WTC11 (cell line): ENCODE results near the gene RCL1. TPM values are rescaled to one million over a fixed set of nuclear protein-coding genes. Genes with fewer than 3 reads are reported as not detected.
A peak's percentile ranks its signal among the peaks of the same experiment; 100 is the strongest.

Experiments
- ATAC-seq: fragments of 200-7000 bp; cut with Tn5 transposase; 2 replicates; pipeline ENCODE4 v1.10.0; 2021; ENCODE audit warnings: mild to moderate bottlenecking, moderate library complexity
- CTCF ChIA-PET: fragments of 300-600 bp; sonication (Branson Sonifier 250); formaldehyde crosslinking; loops from one replicate; lab custom pipeline; 2021; ENCODE audit warnings: antibody characterized with exemption; lab: Charles Lee
- POLR2A ChIA-PET: fragments of 350-600 bp; sonication (Branson Sonifier 250); formaldehyde crosslinking; loops from one replicate; lab custom pipeline; 2021; ENCODE audit warnings: antibody characterized with exemption; lab: Charles Lee
- DNase-seq: peaks from one replicate; pipeline ENCODE4 v3.0.0; 2021; ENCODE audit warnings: low spot score
- H3K27ac Mint-ChIP-seq: 2 replicates; pipeline ENCODE4 v1.8.0; 2021; ENCODE audit warnings: mixed read lengths
- H3K27me3 Mint-ChIP-seq: 2 replicates; pipeline ENCODE4 v1.8.0; 2021; ENCODE audit warnings: low read depth, mild to moderate bottlenecking, moderate library complexity, mixed read lengths
- H3K36me3 Mint-ChIP-seq: 2 replicates; pipeline ENCODE4 v1.8.0; 2021; ENCODE audit warnings: mixed read lengths
- H3K4me1 Mint-ChIP-seq: 2 replicates; pipeline ENCODE4 v1.8.0; 2022; ENCODE audit warnings: mixed read lengths
- H3K4me3 Mint-ChIP-seq: 2 replicates; pipeline ENCODE4 v1.8.0; 2021; ENCODE audit warnings: mild to moderate bottlenecking, moderate library complexity, mixed read lengths
- H3K9me3 Mint-ChIP-seq: 2 replicates; pipeline ENCODE4 v1.8.0; 2021; ENCODE audit warnings: mixed read lengths
- ATF2 ChIP-seq: sonication (generic); formaldehyde crosslinking; IDR thresholded peaks from 2 replicates; pipeline ENCODE4 v1.8.1; 2022; ENCODE audit warnings: low read depth, missing genetic modification reagents, borderline replicate concordance
- ATF6 ChIP-seq: sonication (generic); formaldehyde crosslinking; IDR thresholded peaks from 2 replicates; pipeline ENCODE4 v1.8.1; 2023; ENCODE audit warnings: mild to moderate bottlenecking, missing genetic modification reagents
- CTCF ChIP-seq: fragments of 200-600 bp; IDR thresholded peaks from 2 replicates; pipeline ENCODE4 v1.8.0; 2022; ENCODE audit warnings: antibody characterized with exemption
- E2F4 ChIP-seq: sonication (generic); formaldehyde crosslinking; IDR thresholded peaks from 2 replicates; pipeline ENCODE4 v1.8.1; 2022; ENCODE audit warnings: low read depth, mild to moderate bottlenecking, moderate library complexity, missing genetic modification reagents, borderline replicate concordance
- EMX1 ChIP-seq: fragments of 250-450 bp; sonication (Bioruptor Pico); IDR thresholded peaks from 2 replicates; pipeline ENCODE4 v1.8.0; 2021; ENCODE audit warnings: mild to moderate bottlenecking
- FOXK1 ChIP-seq: sonication (generic); formaldehyde crosslinking; IDR thresholded peaks from 2 replicates; pipeline ENCODE4 v1.8.0; 2022; ENCODE audit warnings: mild to moderate bottlenecking, moderate library complexity, missing genetic modification reagents
- GABPB1 ChIP-seq: sonication (generic); formaldehyde crosslinking; IDR thresholded peaks from 2 replicates; pipeline ENCODE4 v1.8.1; 2023; ENCODE audit warnings: mild to moderate bottlenecking, missing genetic modification reagents
- NFATC4 ChIP-seq: fragments of 250-450 bp; sonication (Bioruptor Pico); IDR thresholded peaks from 2 replicates; pipeline ENCODE4 v1.9.0; 2021; ENCODE audit warnings: mild to moderate bottlenecking
- NR3C1 ChIP-seq: sonication (generic); formaldehyde crosslinking; conservative IDR thresholded peaks from 2 replicates; pipeline ENCODE4 v1.8.1; 2023; ENCODE audit warnings: low read depth, mild to moderate bottlenecking, missing genetic modification reagents
- RELA ChIP-seq: sonication (generic); formaldehyde crosslinking; IDR thresholded peaks from 2 replicates; pipeline ENCODE4 v1.8.1; 2022; ENCODE audit warnings: missing genetic modification reagents, mild to moderate bottlenecking, borderline replicate concordance
- SOX15 ChIP-seq: fragments of 250-450 bp; sonication (Bioruptor Pico); IDR thresholded peaks from 2 replicates; pipeline ENCODE4 v1.9.0; 2021; ENCODE audit warnings: mild to moderate bottlenecking
- TP53 ChIP-seq: sonication (generic); formaldehyde crosslinking; IDR thresholded peaks from 2 replicates; pipeline ENCODE4 v1.8.1; 2023; ENCODE audit warnings: mild to moderate bottlenecking, missing genetic modification reagents
- USF1 ChIP-seq: sonication (generic); formaldehyde crosslinking; IDR thresholded peaks from 2 replicates; pipeline ENCODE4 v1.8.0; 2022; ENCODE audit warnings: mild to moderate bottlenecking, missing genetic modification reagents
- ZNF281 ChIP-seq: sonication (generic); formaldehyde crosslinking; IDR thresholded peaks from 2 replicates; pipeline ENCODE4 v1.8.0; 2023; ENCODE audit warnings: mild to moderate bottlenecking, missing genetic modification reagents
- ZNF416 ChIP-seq: fragments of 250-450 bp; sonication (Bioruptor Pico); IDR thresholded peaks from 2 replicates; pipeline ENCODE4 v1.9.0; 2021; ENCODE audit warnings: mild to moderate bottlenecking, inconsistent platforms
- total RNA-seq: library from RNA; stranded (reverse); gene quantifications from 3 replicates; pipeline ENCODE4 v1.2.3, GENCODE V29; 2021

RCL1 gene
- total RNA-seq, 1 experiment from 2014 or later = 27.2 TPM

GRCh38 chr9:4760122-4760521, 32.6 kb upstream of the RCL1 start:
- H3K27me3 Mint-ChIP-seq = no peaks in the 10 kb centered on the region
- H3K36me3 Mint-ChIP-seq = no peaks in the 10 kb centered on the region
- H3K4me1 Mint-ChIP-seq = peaks cover 15% of the 10 kb centered on the region
- DNase-seq = no peak
- no peak overlapping the region for H3K27ac Mint-ChIP-seq
- TF ChIP-seq EMX1 (CRISPR knock-in tag) (no peak), ATF2 (CRISPR knock-in tag) (no peak), ZNF281 (no peak), ATF6 (no peak), RELA (CRISPR knock-in tag) (no peak), TP53 (CRISPR knock-in tag) (no peak), NFATC4 (CRISPR knock-in tag) (no peak), NR3C1 (CRISPR knock-in tag) (no peak), ZNF416 (CRISPR knock-in tag) (no peak), SOX15 (no peak)
- no peak for ATAC-seq
- H3K9me3 Mint-ChIP-seq = no peaks in the 10 kb centered on the region
- ChIA-PET CTCF (interaction anchor here (0.6 to 2.7 kb wide), 21 partner anchors 10 to 774 kb away, joined by 3 to 19 read pairs (median 5); partner anchors contain the start of genes AK3 and JAK2), POLR2A (interaction anchor here (1.1 kb wide), 1 partner anchor 21 kb away, joined by 3 read pairs; no protein-coding TSS in a partner anchor)
- no peak overlapping the region for H3K4me3 Mint-ChIP-seq

GRCh38 chr9:4762108-4762885, 30.4 kb upstream of the RCL1 start:
- peak overlapping the region; percentile 46; the same call in 1 of the 2 replicates for H3K27ac Mint-ChIP-seq
- H3K4me3 Mint-ChIP-seq = peak overlapping the region; percentile 56
- H3K36me3 Mint-ChIP-seq = no peaks in the 10 kb centered on the region
- ATAC-seq (peak; percentile 29), DNase-seq (peak; percentile 84)
- no peaks in the 10 kb centered on the region for H3K27me3 Mint-ChIP-seq
- H3K4me1 Mint-ChIP-seq = peaks cover 15% of the 10 kb centered on the region
- ChIA-PET POLR2A (no interaction called here), CTCF (interaction anchor here (0.7 to 2.9 kb wide), 22 partner anchors 9 to 838 kb away, joined by 3 to 24 read pairs (median 4); partner anchors contain the start of genes CD274, JAK2, PLPP6 and RCL1)
- TF ChIP-seq GABPB1 (CRISPR knock-in tag) (0 out of 2 replicates have a peak, but pooled peaks have one; percentile 4), E2F4 (CRISPR knock-in tag) (no peak), CTCF (peak; percentile 70), USF1 (CRISPR knock-in tag) (no peak), FOXK1 (CRISPR knock-in tag) (no peak)
- no peaks in the 10 kb centered on the region for H3K9me3 Mint-ChIP-seq
